ENCODE measurements around the gene EEA1.

The EEA1 gene

DNA sequence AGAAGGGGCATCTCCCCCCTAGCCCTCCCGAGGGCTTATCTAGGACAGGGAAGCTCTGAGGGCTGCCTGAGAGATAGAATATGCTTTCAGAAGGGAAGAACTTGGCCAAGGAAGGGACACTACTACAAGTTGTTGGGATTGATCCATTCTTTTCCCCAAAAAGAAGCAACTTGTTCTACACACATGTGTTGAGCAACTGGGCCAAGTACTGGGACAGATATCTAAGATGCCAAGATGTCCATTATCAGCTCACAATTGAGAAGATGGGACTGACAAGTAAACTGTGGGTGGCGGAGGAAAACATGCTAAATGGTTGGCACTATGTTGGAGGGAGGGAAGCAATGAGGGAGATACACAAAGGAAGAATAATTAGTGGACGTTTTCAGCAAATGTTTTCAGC is 195.4 kb downstream of the EEA1 start:
- no peak for TF ChIP-seq CTCF (IDR thresholded peaks at IDR 0.05; ENCODE audit: unreplicated experiment in 3 of 3)
- peaks cover 3% of the 10 kb centered on the region for H3K27me3 Mint-ChIP-seq (ENCODE audit: low read depth)
- no peak overlapping the region for H3K27ac Mint-ChIP-seq
- no peaks in the 10 kb centered on the region for H3K36me3 Mint-ChIP-seq (ENCODE audit: low read depth)
- H3K4me3 Mint-ChIP-seq, result no peak overlapping the region
- H3K4me1 Mint-ChIP-seq, result peaks cover 52% of the 10 kb centered on the region
- no peaks in the 10 kb centered on the region for H3K9me3 Mint-ChIP-seq

DNA sequence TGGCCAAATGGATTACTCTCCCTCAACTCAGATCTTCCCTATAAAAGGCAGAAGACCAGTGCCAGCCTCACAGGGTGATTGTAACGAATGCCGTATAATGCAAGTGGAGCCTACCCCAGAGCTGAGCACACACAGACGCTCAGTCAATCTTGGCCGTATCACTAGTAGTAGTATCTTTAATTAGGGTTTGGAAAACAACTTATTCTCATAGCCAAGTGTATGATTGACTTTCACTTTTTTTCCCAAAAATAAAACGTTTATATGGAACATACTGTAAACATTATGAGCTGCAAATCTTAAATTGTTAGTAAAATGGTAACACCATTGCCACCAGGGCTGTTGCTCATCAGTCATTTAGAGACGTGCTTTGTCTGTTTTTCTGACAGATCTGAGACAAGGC is 195.9 kb downstream of the EEA1 start:
- Mint-ChIP-seq H3K36me3 (ENCODE audit: low read depth) (no peaks in the 10 kb centered on the region), H3K27ac (no peak overlapping the region), H3K27me3 (ENCODE audit: low read depth) (peaks cover 3% of the 10 kb centered on the region), H3K9me3 (no peaks in the 10 kb centered on the region), H3K4me1 (peaks cover 50% of the 10 kb centered on the region), H3K4me3 (no peak overlapping the region)
- no peak for TF ChIP-seq CTCF (IDR thresholded peaks at IDR 0.05; ENCODE audit: unreplicated experiment in 3 of 3)

- Mint-ChIP-seq H3K9me3 (no peaks in the 10 kb centered on the region), H3K4me1 (peaks cover 47% of the 10 kb centered on the region), H3K36me3 (ENCODE audit: low read depth) (no peaks in the 10 kb centered on the region), H3K4me3 (no peak overlapping the region), H3K27me3 (ENCODE audit: low read depth) (peaks cover 3% of the 10 kb centered on the region), H3K27ac (no peak overlapping the region)
- no peak for TF ChIP-seq CTCF (IDR thresholded peaks at IDR 0.05; ENCODE audit: unreplicated experiment in 3 of 3)
Measured at GRCh38 chr12:92732716-92733115, 196.4 kb downstream of the EEA1 start.

GRCh38 chr12:92732216-92732615 is 196.9 kb downstream of the EEA1 start:
- H3K4me3 Mint-ChIP-seq, result no peak overlapping the region
- peaks cover 42% of the 10 kb centered on the region for H3K4me1 Mint-ChIP-seq
- H3K27me3 Mint-ChIP-seq (ENCODE audit: low read depth), result peaks cover 3% of the 10 kb centered on the region
- no peaks in the 10 kb centered on the region for H3K9me3 Mint-ChIP-seq
- no peaks in the 10 kb centered on the region for H3K36me3 Mint-ChIP-seq (ENCODE audit: low read depth)
- no peak for TF ChIP-seq CTCF (IDR thresholded peaks at IDR 0.05; ENCODE audit: unreplicated experiment in 3 of 3)
- no peak overlapping the region for H3K27ac Mint-ChIP-seq

DNA sequence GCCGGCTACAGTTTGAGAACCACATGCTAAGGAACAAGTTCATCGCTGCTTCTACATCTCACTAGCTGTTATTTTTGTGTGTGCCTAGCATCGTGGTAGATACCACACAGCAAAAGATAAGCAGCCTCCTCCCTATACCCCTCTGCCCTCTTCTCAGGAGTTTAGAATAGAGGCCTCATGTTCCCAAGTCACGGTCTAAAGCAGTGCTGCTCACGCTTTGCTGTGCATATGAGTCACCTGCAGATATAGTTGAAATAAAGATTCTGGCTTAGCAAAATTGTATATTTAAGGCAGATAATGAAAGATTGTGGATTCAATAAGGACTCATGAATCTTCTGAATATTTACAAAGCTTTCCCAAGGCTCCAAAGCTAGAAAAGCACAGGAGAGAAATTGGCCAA is 198.3 kb downstream of the EEA1 start:
- no peaks in the 10 kb centered on the region for H3K36me3 Mint-ChIP-seq (ENCODE audit: low read depth)
- no peak overlapping the region for H3K27ac Mint-ChIP-seq
- no peaks in the 10 kb centered on the region for H3K9me3 Mint-ChIP-seq
- no peak overlapping the region for H3K4me3 Mint-ChIP-seq
- H3K4me1 Mint-ChIP-seq, result peaks cover 42% of the 10 kb centered on the region
- H3K27me3 Mint-ChIP-seq (ENCODE audit: low read depth), result peaks cover 3% of the 10 kb centered on the region
- TF ChIP-seq CTCF (IDR thresholded peaks at IDR 0.05; ENCODE audit: unreplicated experiment in 3 of 3), result no peak

DNA sequence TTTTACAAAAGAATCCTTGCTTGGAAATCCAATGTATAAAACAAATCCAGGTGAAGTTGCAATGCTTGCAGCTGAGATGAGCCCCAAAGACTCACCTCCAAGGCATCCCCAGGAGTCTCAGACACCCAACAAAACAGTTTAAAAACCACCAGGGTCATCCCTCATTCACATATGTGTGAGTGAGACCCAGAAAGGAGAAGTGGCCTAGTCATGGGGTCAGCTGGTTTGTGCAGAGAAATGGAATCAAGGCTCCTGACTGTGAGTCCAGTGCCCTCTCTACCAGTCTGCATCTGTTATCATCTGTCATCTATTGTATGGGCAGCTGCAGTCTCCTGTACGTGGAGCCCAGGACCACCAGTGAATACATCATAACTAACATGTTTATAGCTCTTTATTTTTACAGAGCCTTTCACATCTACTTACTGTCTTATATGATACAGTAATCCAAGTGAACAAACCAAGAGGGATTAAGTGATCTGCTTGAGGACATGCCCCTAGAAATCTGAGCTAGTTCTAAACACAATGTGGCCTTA is 199.3 kb downstream of the EEA1 start:
- no peak overlapping the region for H3K4me3 Mint-ChIP-seq
- peaks cover 4% of the 10 kb centered on the region for H3K9me3 Mint-ChIP-seq
- H3K27ac Mint-ChIP-seq, result no peak overlapping the region
- H3K4me1 Mint-ChIP-seq, result peaks cover 33% of the 10 kb centered on the region
- H3K36me3 Mint-ChIP-seq (ENCODE audit: low read depth), result no peaks in the 10 kb centered on the region
- H3K27me3 Mint-ChIP-seq (ENCODE audit: low read depth), result peaks cover 2% of the 10 kb centered on the region
- no peak for TF ChIP-seq CTCF (IDR thresholded peaks at IDR 0.05; ENCODE audit: unreplicated experiment in 3 of 3)

All from nephron (organoid).